T-cell (primary cell): ENCODE results near the gene CILP. TPM values are rescaled to one million over a fixed set of nuclear protein-coding genes. Genes with fewer than 3 reads are reported as not detected.

Experiments used
- ATAC-seq, 4 experiments: fragments of 200-7000 bp in 3 of 4; fragments of 150-1000 bp in 1 of 4; cut with Tn5 transposase; replicated peaks in 1 of 4; 1 replicate in 3 of 4; 2 replicates in 1 of 4; pipeline ENCODE4 v1.10.0; 2021; ENCODE audit warnings: moderate library complexity in 3 of 4, mild to moderate bottlenecking in 2 of 4, moderate number of reproducible peaks in 1 of 4
- CTCF ChIA-PET, 2 donors: fragments of 300-600 bp; sonication (Branson Sonifier 250); formaldehyde crosslinking; loops; one replicate each; lab custom pipeline; 2022; ENCODE audit warnings: antibody characterized with exemption in 2 of 2; lab: Charles Lee
- POLR2A ChIA-PET, 2 donors: fragments of 300-600 bp; sonication (Branson Sonifier 250); formaldehyde crosslinking; loops; one replicate each; lab custom pipeline; 2022; ENCODE audit warnings: antibody characterized with exemption in 2 of 2; lab: Charles Lee
- DNase-seq, 35 experiments: peaks; one replicate each; pipeline versions ENCODE4 v3.0.0 to v3.0.0-alpha.2; 2013 to 2023
- H3K27ac ChIP-seq: one replicate; pipeline ENCODE4 v1.5.1; 2013; ENCODE audit warnings: low read length
- H3K27me3 ChIP-seq, 2 experiments: replicated peaks in 1 of 2; 1 replicate in 1 of 2; 2 replicates in 1 of 2; pipeline versions ENCODE4 v1.6.1 to v1.7.0; 2013; ENCODE audit warnings: low read length in 1 of 2, mixed read lengths in 1 of 2; ENCODE audit not compliant: control insufficient read depth in 2 of 2, insufficient read depth in 2 of 2; ENCODE audit errors: extremely low read depth in 1 of 2
- H3K36me3 ChIP-seq, 2 donors: 1 replicate in 1 of 2; 2 replicates in 1 of 2; pipeline versions ENCODE4 v1.6.1 to v1.7.0; 2013; ENCODE audit warnings: low read length in 1 of 2; ENCODE audit not compliant: control insufficient read depth in 2 of 2, insufficient read depth in 1 of 2; ENCODE audit errors: extremely low read depth in 1 of 2
- H3K4me1 ChIP-seq, 2 experiments: 1 replicate in 1 of 2; 2 replicates in 1 of 2; pipeline versions ENCODE4 v1.6.1 to v1.7.0; 2013; ENCODE audit warnings: low read length in 2 of 2, mixed read lengths in 1 of 2; ENCODE audit not compliant: insufficient read depth in 2 of 2, control insufficient read depth in 1 of 2; ENCODE audit errors: extremely low read depth in 1 of 2
- H3K4me3 ChIP-seq, 2 donors: 1 replicate in 1 of 2; 2 replicates in 1 of 2; pipeline versions ENCODE4 v1.5.1 to v1.7.0; 2013; ENCODE audit warnings: mild to moderate bottlenecking in 2 of 2, low read length in 1 of 2, moderate library complexity in 1 of 2; ENCODE audit not compliant: control insufficient read depth in 1 of 2; ENCODE audit errors: extremely low read depth in 1 of 2
- H3K9me3 ChIP-seq: 2 replicates; pipeline ENCODE4 v1.7.0; 2013
- H3K27ac Mint-ChIP-seq, 2 donors: one replicate each; pipeline ENCODE4 v1.8.0; 2020 to 2021; ENCODE audit warnings: mild to moderate bottlenecking in 2 of 2, mixed read lengths in 2 of 2
- H3K27me3 Mint-ChIP-seq, 2 donors: one replicate each; pipeline ENCODE4 v1.8.0; 2021 to 2022; ENCODE audit warnings: mixed read lengths in 2 of 2
- H3K36me3 Mint-ChIP-seq: one replicate; pipeline ENCODE4 v1.8.0; 2021; ENCODE audit warnings: mixed read lengths
- H3K4me1 Mint-ChIP-seq, 3 donors: one replicate each; pipeline ENCODE4 v1.8.0; 2020 to 2022; ENCODE audit warnings: mixed read lengths in 3 of 3, mild to moderate bottlenecking in 1 of 3
- H3K4me3 Mint-ChIP-seq, 3 donors: one replicate each; pipeline ENCODE4 v1.8.0; 2020 to 2022; ENCODE audit warnings: mild to moderate bottlenecking in 3 of 3, mixed read lengths in 3 of 3, moderate library complexity in 3 of 3
- H3K9me3 Mint-ChIP-seq, 3 donors: one replicate each; pipeline ENCODE4 v1.8.0; 2020 to 2022; ENCODE audit warnings: mixed read lengths in 3 of 3
- WGBS: methylation state at CpG from one replicate; pipeline ENCODE4 v1.1.5; 2013; ENCODE audit warnings: missing lambda C conversion rate; ENCODE audit not compliant: insufficient coverage; 5-methylcytosine and 5-hydroxymethylcytosine counted together
- total RNA-seq, 35 experiments: library from RNA in 6 of 35; stranded (reverse) in 6 of 35; fragments of 120-200 nt in 1 of 35; gene quantifications; one replicate each; pipeline versions ENCODE4 v1.2.1 to v1.2.4 and lab custom pipeline; 2013 to 2026

Gene CILP, protein sequence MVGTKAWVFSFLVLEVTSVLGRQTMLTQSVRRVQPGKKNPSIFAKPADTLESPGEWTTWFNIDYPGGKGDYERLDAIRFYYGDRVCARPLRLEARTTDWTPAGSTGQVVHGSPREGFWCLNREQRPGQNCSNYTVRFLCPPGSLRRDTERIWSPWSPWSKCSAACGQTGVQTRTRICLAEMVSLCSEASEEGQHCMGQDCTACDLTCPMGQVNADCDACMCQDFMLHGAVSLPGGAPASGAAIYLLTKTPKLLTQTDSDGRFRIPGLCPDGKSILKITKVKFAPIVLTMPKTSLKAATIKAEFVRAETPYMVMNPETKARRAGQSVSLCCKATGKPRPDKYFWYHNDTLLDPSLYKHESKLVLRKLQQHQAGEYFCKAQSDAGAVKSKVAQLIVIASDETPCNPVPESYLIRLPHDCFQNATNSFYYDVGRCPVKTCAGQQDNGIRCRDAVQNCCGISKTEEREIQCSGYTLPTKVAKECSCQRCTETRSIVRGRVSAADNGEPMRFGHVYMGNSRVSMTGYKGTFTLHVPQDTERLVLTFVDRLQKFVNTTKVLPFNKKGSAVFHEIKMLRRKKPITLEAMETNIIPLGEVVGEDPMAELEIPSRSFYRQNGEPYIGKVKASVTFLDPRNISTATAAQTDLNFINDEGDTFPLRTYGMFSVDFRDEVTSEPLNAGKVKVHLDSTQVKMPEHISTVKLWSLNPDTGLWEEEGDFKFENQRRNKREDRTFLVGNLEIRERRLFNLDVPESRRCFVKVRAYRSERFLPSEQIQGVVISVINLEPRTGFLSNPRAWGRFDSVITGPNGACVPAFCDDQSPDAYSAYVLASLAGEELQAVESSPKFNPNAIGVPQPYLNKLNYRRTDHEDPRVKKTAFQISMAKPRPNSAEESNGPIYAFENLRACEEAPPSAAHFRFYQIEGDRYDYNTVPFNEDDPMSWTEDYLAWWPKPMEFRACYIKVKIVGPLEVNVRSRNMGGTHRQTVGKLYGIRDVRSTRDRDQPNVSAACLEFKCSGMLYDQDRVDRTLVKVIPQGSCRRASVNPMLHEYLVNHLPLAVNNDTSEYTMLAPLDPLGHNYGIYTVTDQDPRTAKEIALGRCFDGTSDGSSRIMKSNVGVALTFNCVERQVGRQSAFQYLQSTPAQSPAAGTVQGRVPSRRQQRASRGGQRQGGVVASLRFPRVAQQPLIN
- total RNA-seq (under 1 TPM; 0.16 to 0.67 (median 0.36) TPM), total RNA-seq (lab: John Stamatoyannopoulos, UW) (0.12 to 2.9 (median 0.57) reads per million in 29 experiments)
- total RNA-seq (2013), result 0.37 TPM

DNA sequence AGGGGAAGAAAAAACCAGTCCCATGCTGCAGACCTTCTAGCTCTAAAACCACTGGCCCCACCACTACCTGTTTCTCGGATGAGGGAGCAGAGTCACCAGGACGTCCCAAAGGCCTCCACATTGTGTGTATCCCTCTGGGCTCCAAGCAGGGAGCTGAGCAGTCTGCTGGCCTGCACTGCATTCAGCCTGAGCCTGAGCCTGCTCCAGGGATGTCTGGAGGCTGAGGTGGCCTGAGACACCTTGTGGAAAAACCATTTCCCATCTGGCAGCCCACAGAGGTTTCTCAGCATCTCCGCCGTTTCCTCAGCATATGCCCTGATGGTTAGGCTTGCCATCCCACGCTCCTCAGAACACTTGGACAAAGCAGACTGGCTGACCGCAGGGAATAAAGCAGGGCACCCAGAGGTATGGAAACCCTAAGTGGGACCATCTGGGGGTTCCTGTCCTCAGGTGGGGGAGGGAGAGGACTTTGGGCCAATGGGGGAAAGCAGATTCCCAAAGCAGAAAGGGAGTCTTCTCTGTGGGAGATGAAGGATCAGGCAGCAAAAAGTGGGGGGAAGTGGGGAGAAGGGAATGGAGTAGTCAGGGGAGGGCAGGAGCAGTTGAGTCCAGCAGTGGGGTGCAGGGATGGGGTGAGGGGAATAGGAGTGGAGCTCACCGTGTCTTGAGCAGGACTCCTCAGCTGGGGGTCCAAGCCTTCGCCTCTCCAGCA is at the start of gene CILP:
CILP (minus strand) TSS at position 704 of the 712 bp plus-strand sequence. CDS start 1,718 bp downstream, outside the sequence.
- POLR2A ChIA-PET, result no interaction called here
- no peak within 1 kb of the TSS for H3K4me3 ChIP-seq
- H3K36me3 ChIP-seq, result no peaks in the 10 kb centered on the region
- no peak within 1 kb of the TSS for H3K27ac ChIP-seq
- H3K27me3 ChIP-seq, result peaks cover 0 to 11% of the 10 kb centered on the region in 2 experiments
- no peaks in the 10 kb centered on the region for H3K9me3 ChIP-seq
- no peaks in the 10 kb centered on the region for H3K36me3 Mint-ChIP-seq
- 100% methylated on average over 4 of the region's 8 CpGs for WGBS
- no peak for DNase-seq
- no peak for ATAC-seq
- H3K9me3 Mint-ChIP-seq, result no peaks in the 10 kb centered on the region
- H3K4me1 Mint-ChIP-seq, result no peaks in the 10 kb centered on the region
- H3K27me3 Mint-ChIP-seq, result no peaks in the 10 kb centered on the region
- no peak within 1 kb of the TSS for H3K27ac Mint-ChIP-seq
- CTCF ChIA-PET, result interaction anchor here in 1 of 2 donors (0.5 kb wide), 1 partner anchor 76 kb away, joined by 4 read pairs; the partner anchor contains the start of gene PARP16
- H3K4me1 ChIP-seq, result no peaks in the 10 kb centered on the region
- H3K4me3 Mint-ChIP-seq, result no peak within 1 kb of the TSS

DNA sequence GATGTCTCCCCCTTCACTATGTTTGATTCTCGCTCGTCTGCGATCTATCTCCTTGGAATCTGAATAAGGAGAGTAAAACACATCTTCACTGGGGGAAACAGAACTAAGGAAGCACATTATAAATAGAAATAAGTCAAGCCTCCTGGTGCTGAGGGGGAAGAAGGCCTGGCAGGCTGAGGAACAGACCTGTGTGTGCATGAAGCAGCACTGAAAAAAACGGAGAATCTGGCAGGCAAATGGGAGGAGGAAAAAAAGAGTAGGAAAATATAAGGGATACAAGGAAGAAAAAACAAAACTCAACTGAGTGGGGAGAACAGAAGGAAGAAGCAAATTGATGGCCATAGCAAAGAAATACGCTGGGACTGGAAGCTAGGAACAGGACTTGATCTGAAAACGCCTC is 49.7 kb upstream of the CILP start:
- 80% methylated on average over 1 of the region's 6 CpGs for WGBS
- H3K27ac Mint-ChIP-seq, result no peak overlapping the region
- POLR2A ChIA-PET, result no interaction called here

DNA sequence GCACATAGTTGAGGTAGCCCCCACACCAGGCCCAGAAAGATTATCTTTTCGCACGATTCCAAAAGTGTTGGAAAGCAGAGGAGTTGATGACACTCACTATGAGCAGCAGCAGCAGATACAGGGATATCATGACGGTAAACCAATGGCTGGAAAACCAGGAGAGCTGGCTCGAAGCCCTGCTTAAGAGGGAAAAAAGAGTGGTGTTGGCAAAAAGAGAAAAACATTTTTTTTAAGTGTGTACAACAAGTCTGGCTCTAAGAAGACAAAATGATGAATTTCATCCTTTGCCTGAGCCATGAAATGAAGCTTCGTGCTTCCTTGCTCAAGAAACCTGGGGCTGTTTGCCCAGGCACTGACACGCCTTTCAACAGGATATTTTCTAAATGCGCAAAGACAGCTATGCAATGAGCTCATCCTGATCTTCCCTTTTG is 48.1 kb upstream of the CILP start:
- WGBS, result 94% methylated on average over 7 of the region's 7 CpGs
- no peak overlapping the region for H3K27ac ChIP-seq
- no peak for ATAC-seq

More for the DNA sequence above, 49.7 kb upstream of the CILP start:
- Histone ChIP-seq H3K4me1 (no peaks in the 10 kb centered on the region), H3K36me3 (peaks cover 6 to 72% of the 10 kb centered on the region in 2 donors), H3K27ac (no peak overlapping the region), H3K9me3 (no peaks in the 10 kb centered on the region), H3K27me3 (no peaks in the 10 kb centered on the region), H3K4me3 (no peak overlapping the region)
- CTCF ChIA-PET, result no interaction called here
- DNase-seq (no peak), ATAC-seq (no peak)
- no peak overlapping the region for H3K4me3 Mint-ChIP-seq
- H3K4me1 Mint-ChIP-seq, result no peaks in the 10 kb centered on the region
- H3K27me3 Mint-ChIP-seq, result no peaks in the 10 kb centered on the region
- H3K36me3 Mint-ChIP-seq, result peaks cover 69% of the 10 kb centered on the region
- no peaks in the 10 kb centered on the region for H3K9me3 Mint-ChIP-seq

DNA sequence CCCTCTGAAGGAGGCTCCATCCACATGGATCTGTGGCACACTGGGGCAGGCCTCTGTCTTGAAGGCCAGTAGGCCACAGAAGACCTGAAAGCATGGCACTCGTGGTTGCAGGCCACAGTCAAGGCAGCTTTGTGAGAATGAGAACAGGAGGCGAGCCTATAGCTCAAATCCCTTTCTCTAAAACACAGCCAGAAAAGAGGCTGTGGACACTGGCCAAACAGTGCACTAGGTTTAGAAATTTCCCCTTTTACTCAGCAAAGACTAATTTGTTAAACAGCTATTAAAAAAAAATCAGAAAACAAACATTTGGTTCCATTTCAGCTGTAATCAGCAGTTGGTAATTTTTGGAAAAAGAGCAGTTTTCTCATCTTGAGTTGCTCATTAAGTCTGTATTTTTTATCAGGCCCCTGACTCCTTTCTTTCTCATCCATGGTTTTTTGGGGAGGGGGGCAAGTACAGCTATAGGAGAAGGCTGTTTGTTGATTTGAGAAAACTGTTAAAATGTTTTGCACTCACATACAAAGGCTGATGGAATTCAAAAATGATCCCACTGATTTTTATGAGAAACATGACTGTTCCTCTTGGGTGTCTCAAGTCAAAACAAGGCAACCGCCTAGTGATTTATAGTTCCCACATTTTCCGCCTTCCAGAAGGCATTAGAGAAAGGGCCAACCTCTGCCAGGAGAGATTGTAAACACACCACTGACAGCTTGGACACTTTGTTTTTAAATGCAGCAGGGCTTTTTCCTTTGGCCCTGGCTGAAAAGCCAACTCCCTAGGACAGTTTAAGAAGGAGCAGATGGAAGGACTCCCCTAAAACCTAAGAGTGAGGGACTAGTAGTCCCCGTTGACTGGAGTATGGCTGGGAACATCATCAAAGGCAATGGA is 47.3 kb upstream of the CILP start:
- H3K27ac ChIP-seq, result no peak overlapping the region
- 100% methylated on average over 1 of the region's 5 CpGs for WGBS
- ATAC-seq, result no peak
- Mint-ChIP-seq H3K4me1 (no peaks in the 10 kb centered on the region), H3K4me3 (no peak overlapping the region), H3K9me3 (no peaks in the 10 kb centered on the region), H3K27ac (no peak overlapping the region), H3K36me3 (peaks cover 74% of the 10 kb centered on the region), H3K27me3 (no peaks in the 10 kb centered on the region)
- no peaks in the 10 kb centered on the region for H3K4me1 ChIP-seq
- H3K9me3 ChIP-seq, result no peaks in the 10 kb centered on the region
- DNase-seq, result no peak
- ChIA-PET CTCF (interaction anchor here in 1 of 2 donors (0.6 kb wide), 1 partner anchor 33 kb away, joined by 4 read pairs; no protein-coding TSS in a partner anchor), POLR2A (interaction anchor here (0.5 to 0.6 kb wide), 2 partner anchors 9 to 26 kb away, joined by 4 to 5 read pairs; no protein-coding TSS in a partner anchor)
- no peak overlapping the region for H3K4me3 ChIP-seq
- H3K36me3 ChIP-seq, result peaks cover 6 to 57% of the 10 kb centered on the region in 2 donors
- no peaks in the 10 kb centered on the region for H3K27me3 ChIP-seq

More for the DNA sequence above, 48.1 kb upstream of the CILP start:
- Histone ChIP-seq H3K27me3 (no peaks in the 10 kb centered on the region), H3K36me3 (peaks cover 6 to 62% of the 10 kb centered on the region in 2 donors), H3K4me3 (no peak overlapping the region), H3K4me1 (no peaks in the 10 kb centered on the region), H3K9me3 (no peaks in the 10 kb centered on the region)
- POLR2A ChIA-PET, result no interaction called here
- H3K4me1 Mint-ChIP-seq, result no peaks in the 10 kb centered on the region
- peaks cover 70% of the 10 kb centered on the region for H3K36me3 Mint-ChIP-seq
- CTCF ChIA-PET, result no interaction called here
- H3K9me3 Mint-ChIP-seq, result no peaks in the 10 kb centered on the region
- no peak overlapping the region for H3K27ac Mint-ChIP-seq
- no peaks in the 10 kb centered on the region for H3K27me3 Mint-ChIP-seq
- no peak for DNase-seq
- no peak overlapping the region for H3K4me3 Mint-ChIP-seq

DNA sequence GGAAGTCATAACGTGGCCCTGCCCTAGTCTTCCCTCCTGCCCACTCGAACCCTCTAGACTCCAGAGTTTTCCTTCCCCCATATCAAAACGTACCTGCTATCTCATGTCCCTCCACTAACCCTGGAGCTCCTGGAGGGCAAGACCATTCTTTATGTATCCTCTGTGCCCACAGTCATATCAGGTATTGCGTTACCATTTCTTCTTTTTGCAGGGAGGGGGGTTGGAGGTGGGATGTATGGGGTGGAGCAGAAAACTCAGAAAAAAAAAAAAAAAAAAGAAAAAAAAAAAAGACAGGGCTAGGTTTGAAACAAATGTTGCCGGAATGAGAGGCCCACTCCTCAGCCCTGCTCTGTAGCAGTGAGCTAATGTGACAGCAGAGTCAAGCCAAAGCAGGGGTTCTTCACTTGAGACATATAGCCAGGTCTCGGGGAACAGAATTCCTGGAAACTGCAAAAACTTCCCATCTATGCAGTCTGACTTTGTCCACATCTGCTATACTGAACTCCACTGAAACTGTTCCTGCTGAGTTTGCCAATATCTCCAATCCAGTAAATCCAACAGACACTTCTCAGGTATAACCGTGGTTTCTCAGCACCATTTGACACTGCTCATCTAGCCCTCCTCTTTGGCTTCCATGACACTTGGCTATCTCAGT is 44.3 kb upstream of the CILP start:
- DNase-seq, result no peak
- Histone ChIP-seq H3K36me3 (peaks cover 0 to 42% of the 10 kb centered on the region in 2 donors), H3K4me3 (no peak overlapping the region), H3K4me1 (no peaks in the 10 kb centered on the region), H3K9me3 (no peaks in the 10 kb centered on the region), H3K27ac (no peak overlapping the region), H3K27me3 (no peaks in the 10 kb centered on the region)
- CTCF ChIA-PET, result no interaction called here
- no peak overlapping the region for H3K4me3 Mint-ChIP-seq
- WGBS, result 100% methylated on average over 3 of the region's 7 CpGs
- no peaks in the 10 kb centered on the region for H3K27me3 Mint-ChIP-seq
- H3K36me3 Mint-ChIP-seq, result peaks cover 48% of the 10 kb centered on the region
- no peak for ATAC-seq
- POLR2A ChIA-PET, result interaction anchor here in 1 of 2 donors (0.6 kb wide), 1 partner anchor 80 kb away, joined by 8 read pairs; no protein-coding TSS in a partner anchor
- no peak overlapping the region for H3K27ac Mint-ChIP-seq
- H3K4me1 Mint-ChIP-seq, result peaks cover under 1% of the 10 kb centered on the region in 3 donors
- no peaks in the 10 kb centered on the region for H3K9me3 Mint-ChIP-seq
